ENCODE data around the gene AP3B1. TPM values are rescaled to one million over a fixed set of nuclear protein-coding genes. Genes with fewer than 3 reads are reported as not detected.

The AP3B1 gene
- total RNA-seq, 2 donors from 2014 or later: 53.4 to 74.0 TPM

DNA sequence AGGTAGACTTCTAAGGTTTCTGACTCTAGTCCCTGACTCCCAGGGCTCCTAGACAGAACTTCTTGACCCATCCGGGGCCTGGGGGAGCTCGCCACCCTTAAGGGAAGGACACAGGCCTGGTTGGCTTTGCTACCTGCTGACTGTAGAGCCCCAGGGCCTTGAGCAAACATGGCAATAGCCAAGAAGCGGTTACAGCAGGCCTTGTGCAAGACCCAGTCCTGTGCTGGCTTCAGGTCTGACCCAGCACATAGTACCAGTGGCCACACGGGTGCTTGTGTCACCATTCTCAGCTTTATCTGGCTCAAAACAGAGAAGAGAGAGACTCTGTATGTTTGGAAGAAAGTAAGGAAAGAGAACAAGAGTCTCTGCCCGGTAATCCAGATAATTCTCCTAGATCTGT is 41.8 kb downstream of the AP3B1 start:
- H3K27me3 Mint-ChIP-seq (ENCODE audit: insufficient read depth): no peaks in the 10 kb centered on the region
- peaks cover 13% of the 10 kb centered on the region for H3K9me3 ChIP-seq (ENCODE audit: control insufficient read depth, low read length)
- peaks cover 18% of the 10 kb centered on the region for H3K36me3 ChIP-seq (ENCODE audit: control insufficient read depth, insufficient read depth, low read length)
- no peak overlapping the region for H3K27ac Mint-ChIP-seq
- no peak for DNase-seq
- no peaks in the 10 kb centered on the region for H3K27me3 ChIP-seq (ENCODE audit: control insufficient read depth, insufficient read depth, low read length, poor library complexity, severe bottlenecking)
- H3K4me1 Mint-ChIP-seq: peaks cover 9% of the 10 kb centered on the region
- H3K27ac ChIP-seq (ENCODE audit: low read depth, low read length): no peak overlapping the region
- WGBS, 2 experiments (ENCODE audit: insufficient coverage in 1 of 2, insufficient read length in 1 of 2): 93 to 95% methylated on average over 4 to 5 of the region's 5 CpGs
- H3K4me3 ChIP-seq (ENCODE audit: low read length): no peak overlapping the region
- H3K36me3 Mint-ChIP-seq (ENCODE audit: low read depth): peaks cover 32% of the 10 kb centered on the region
- TF ChIP-seq, protein P1, sequence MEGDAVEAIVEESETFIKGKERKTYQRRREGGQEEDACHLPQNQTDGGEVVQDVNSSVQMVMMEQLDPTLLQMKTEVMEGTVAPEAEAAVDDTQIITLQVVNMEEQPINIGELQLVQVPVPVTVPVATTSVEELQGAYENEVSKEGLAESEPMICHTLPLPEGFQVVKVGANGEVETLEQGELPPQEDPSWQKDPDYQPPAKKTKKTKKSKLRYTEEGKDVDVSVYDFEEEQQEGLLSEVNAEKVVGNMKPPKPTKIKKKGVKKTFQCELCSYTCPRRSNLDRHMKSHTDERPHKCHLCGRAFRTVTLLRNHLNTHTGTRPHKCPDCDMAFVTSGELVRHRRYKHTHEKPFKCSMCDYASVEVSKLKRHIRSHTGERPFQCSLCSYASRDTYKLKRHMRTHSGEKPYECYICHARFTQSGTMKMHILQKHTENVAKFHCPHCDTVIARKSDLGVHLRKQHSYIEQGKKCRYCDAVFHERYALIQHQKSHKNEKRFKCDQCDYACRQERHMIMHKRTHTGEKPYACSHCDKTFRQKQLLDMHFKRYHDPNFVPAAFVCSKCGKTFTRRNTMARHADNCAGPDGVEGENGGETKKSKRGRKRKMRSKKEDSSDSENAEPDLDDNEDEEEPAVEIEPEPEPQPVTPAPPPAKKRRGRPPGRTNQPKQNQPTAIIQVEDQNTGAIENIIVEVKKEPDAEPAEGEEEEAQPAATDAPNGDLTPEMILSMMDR (conservative IDR thresholded peaks at IDR 0.05): no peak
- H3K9me3 Mint-ChIP-seq: no peaks in the 10 kb centered on the region
- H3K9ac ChIP-seq (ENCODE audit: extremely low read depth, low read length, poor library complexity, severe bottlenecking): no peak overlapping the region
- no peaks in the 10 kb centered on the region for H3K4me1 ChIP-seq (ENCODE audit: control insufficient read depth, insufficient read depth, low read length)
- no peak overlapping the region for H3K4me3 Mint-ChIP-seq

DNA sequence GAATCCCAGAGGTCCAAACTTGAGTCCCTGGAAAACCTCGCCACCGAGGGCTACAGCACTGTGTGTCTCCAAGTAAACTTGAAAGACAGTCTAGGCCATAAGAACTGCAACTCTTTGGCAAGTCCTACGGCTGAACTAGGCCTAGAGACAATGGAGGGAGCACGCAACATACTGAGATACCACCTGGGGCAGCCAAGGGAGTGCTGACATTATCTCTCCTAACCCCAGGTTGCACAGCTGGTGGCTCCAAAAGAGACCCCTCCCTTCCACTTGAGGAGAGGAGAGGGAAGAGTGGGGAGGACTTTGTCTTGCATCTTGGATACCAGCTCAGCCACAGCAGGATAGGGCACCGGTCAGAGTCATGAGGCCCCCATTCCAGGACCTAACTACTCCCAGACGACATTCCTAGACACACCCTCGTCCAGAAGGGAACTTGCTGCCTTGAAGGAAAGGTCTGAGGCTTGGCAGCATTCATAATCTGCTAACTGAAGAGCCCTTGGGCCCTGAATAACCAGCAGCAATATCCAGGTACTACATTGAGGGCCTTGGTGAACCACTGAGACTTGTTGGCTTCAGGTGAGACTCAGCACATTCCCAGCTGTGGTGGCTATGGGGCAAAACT is 42.7 kb downstream of the AP3B1 start:
- WGBS, 2 experiments (ENCODE audit: insufficient coverage in 1 of 2, insufficient read length in 1 of 2): 84 to 85% methylated on average over 4 to 7 of the region's 7 CpGs
- TF ChIP-seq, protein P1 (conservative IDR thresholded peaks at IDR 0.05): peak; percentile 29
- Histone ChIP-seq H3K36me3 (ENCODE audit: control insufficient read depth, insufficient read depth, low read length) (peaks cover 21% of the 10 kb centered on the region), H3K4me3 (ENCODE audit: low read length) (no peak overlapping the region), H3K9ac (ENCODE audit: extremely low read depth, low read length, poor library complexity, severe bottlenecking) (no peak overlapping the region), H3K27me3 (ENCODE audit: control insufficient read depth, insufficient read depth, low read length, poor library complexity, severe bottlenecking) (no peaks in the 10 kb centered on the region), H3K9me3 (ENCODE audit: control insufficient read depth, low read length) (peaks cover 13% of the 10 kb centered on the region), H3K4me1 (ENCODE audit: control insufficient read depth, insufficient read depth, low read length) (no peaks in the 10 kb centered on the region), H3K27ac (ENCODE audit: low read depth, low read length) (no peak overlapping the region)
- Mint-ChIP-seq H3K27me3 (ENCODE audit: insufficient read depth) (no peaks in the 10 kb centered on the region), H3K4me3 (no peak overlapping the region), H3K36me3 (ENCODE audit: low read depth) (peaks cover 29% of the 10 kb centered on the region), H3K4me1 (peaks cover 9% of the 10 kb centered on the region), H3K27ac (peak overlapping the region; percentile 61), H3K9me3 (no peaks in the 10 kb centered on the region)
- DNase-seq: peak; percentile 50

DNA sequence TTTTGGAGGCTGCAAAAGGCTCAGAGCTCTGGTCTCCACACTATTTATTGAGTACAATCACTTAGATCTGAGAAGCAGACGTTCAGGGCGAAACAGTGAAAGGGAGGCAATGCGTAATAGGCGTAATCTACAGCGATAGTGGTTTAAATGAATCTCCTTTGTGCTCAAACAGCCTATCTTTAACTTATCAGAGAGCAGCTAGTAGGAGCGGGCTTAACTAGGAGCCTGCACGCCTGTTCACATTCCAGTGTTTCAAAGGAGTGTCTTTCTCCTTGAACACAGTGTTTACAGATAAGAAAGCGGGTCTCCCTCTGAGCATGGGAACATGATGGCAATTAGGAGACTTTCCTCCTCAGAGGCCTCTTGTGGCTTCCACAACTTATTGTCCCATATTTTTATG is 49.4 kb downstream of the AP3B1 start:
- Histone ChIP-seq H3K4me1 (ENCODE audit: control insufficient read depth, insufficient read depth, low read length) (peaks cover 4% of the 10 kb centered on the region), H3K27me3 (ENCODE audit: control insufficient read depth, insufficient read depth, low read length, poor library complexity, severe bottlenecking) (no peaks in the 10 kb centered on the region), H3K9me3 (ENCODE audit: control insufficient read depth, low read length) (no peaks in the 10 kb centered on the region), H3K27ac (ENCODE audit: low read depth, low read length) (no peak overlapping the region), H3K9ac (ENCODE audit: extremely low read depth, low read length, poor library complexity, severe bottlenecking) (no peak overlapping the region), H3K4me3 (ENCODE audit: low read length) (no peak overlapping the region), H3K36me3 (ENCODE audit: control insufficient read depth, insufficient read depth, low read length) (peaks cover 15% of the 10 kb centered on the region)
- Mint-ChIP-seq H3K9me3 (no peaks in the 10 kb centered on the region), H3K4me1 (peaks cover 14% of the 10 kb centered on the region), H3K27me3 (ENCODE audit: insufficient read depth) (no peaks in the 10 kb centered on the region), H3K27ac (peak overlapping the region; percentile 77), H3K36me3 (ENCODE audit: low read depth) (peaks cover 16% of the 10 kb centered on the region), H3K4me3 (no peak overlapping the region)
- no peak for DNase-seq
- 90 to 92% methylated on average over 7 to 8 of the region's 8 CpGs for WGBS, 2 experiments (ENCODE audit: insufficient coverage in 1 of 2, insufficient read length in 1 of 2)
- TF ChIP-seq, protein P1 (conservative IDR thresholded peaks at IDR 0.05): no peak
